Hair follicle dermal papilla cell (primary cell): ENCODE measurements around the gene CYB561. TPM values are rescaled to one million over a fixed set of nuclear protein-coding genes. Genes with fewer than 3 reads are reported as not detected.

ENCODE experiments used
- small RNA-seq: library from RNA; depleted of rRNA; stranded (forward); fragments of <200 nt; gene quantifications from one replicate; pipeline ENCODE3, GENCODE V24; 2012
- total RNA-seq: library from RNA; depleted of rRNA; stranded (reverse); fragments of >200 nt; gene quantifications from 2 replicates; pipeline ENCODE4 v1.2.3, GENCODE V29; 2012

CYB561 gene, protein sequence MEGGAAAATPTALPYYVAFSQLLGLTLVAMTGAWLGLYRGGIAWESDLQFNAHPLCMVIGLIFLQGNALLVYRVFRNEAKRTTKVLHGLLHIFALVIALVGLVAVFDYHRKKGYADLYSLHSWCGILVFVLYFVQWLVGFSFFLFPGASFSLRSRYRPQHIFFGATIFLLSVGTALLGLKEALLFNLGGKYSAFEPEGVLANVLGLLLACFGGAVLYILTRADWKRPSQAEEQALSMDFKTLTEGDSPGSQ
- 38.8 and 45.8 TPM in 2 replicates for total RNA-seq

DNA sequence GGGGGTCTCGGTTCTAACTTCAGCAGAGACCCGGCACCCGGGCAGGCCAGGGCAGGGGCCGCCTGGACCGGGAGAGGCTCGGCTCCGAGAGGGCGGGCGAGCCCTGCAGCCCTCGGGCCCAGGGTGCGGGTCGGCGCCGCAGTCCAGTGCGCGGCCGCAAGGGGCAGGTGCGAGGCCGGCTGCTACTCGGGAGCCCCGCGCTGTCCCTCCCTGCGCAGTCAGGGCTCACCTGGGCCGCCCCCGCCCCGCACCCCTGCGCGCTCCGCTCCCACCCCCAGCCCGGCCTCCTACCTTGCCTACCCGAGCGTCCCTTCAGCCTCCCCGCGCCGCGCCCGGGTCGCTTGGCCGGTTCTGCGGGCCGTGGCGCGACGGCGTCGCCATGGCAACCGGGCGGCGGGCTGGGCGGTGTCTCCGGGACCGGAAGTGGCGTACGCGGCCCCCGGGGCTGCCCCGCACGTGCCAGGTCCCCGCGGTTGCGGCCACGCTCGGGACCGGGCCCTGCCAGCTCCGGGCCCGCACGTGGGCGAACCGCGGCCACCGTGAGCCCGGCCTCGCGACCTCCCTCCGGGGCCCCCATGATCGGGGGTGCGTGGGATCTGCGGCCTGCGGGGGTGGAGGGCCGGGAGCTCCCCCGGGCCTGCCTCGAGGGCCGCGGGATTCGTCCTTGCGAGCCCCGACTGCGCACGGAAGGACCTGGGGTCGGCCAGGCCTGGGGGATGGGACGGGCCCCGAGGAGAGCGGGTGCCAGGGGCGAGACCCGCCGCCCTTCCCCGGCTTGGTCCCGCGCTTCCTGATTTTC, at the start of gene CYB561:
Gene CYB561, minus strand, starts transcription at position 353 of the 799 bp plus-strand sequence. CDS start 8,759 bp downstream, outside the sequence.

DNA sequence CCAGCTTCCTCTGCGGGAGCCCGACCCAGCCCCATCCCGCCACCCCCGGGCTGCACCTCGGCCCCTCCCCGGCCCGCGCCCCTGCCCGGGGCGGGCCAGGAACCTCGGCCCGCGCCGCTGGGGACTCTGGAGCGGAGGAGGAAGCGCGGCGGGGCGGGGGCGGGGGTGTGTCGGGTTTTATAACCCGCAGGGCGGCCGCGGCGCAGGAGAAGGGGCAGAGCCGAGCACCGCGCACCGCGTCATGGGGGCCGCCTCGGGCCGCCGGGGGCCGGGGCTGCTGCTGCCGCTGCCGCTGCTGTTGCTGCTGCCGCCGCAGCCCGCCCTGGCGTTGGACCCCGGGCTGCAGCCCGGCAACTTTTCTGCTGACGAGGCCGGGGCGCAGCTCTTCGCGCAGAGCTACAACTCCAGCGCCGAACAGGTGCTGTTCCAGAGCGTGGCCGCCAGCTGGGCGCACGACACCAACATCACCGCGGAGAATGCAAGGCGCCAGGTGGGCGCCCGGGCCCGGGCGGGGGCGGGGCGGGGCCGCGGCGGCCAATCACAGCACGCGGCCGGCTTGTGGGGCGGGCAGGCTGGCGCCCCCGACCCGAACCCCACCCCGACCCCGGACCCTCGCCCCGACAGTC, 30.9 kb upstream of the CYB561 start, which contains the start of gene ACE:
Gene ACE, plus strand, starts transcription at position 208 of the 626 bp plus-strand sequence. Its CDS starts 34 bp downstream, at position 242.

Small RNAs within 50 kb of the gene (small RNA-seq; reads per million reads assigned to genes)
- not detected for gene AC005828.6

Other genes with a start within 250 kb of the CYB561 start
- 16.4 and 19.1 TPM in 2 replicates for gene ACE, start 30.8 kb upstream of the CYB561 start, total RNA-seq
- not detected in 2 replicates for gene KCNH6, start 77.1 kb upstream of the CYB561 start, total RNA-seq
- 24.2 and 32.9 TPM in 2 replicates for gene DCAF7, start 104.2 kb upstream of the CYB561 start, total RNA-seq
- 19.0 and 22.1 TPM in 2 replicates for gene TACO1, start 154.6 kb upstream of the CYB561 start, total RNA-seq
- 42.9 and 45.9 TPM in 2 replicates for gene MAP3K3, start 176.1 kb upstream of the CYB561 start, total RNA-seq